Skeletal muscle tissue (tissue), 4 donors: ENCODE results near the gene EHD4. TPM values are rescaled to one million over a fixed set of nuclear protein-coding genes. Genes with fewer than 3 reads are reported as not detected.

Experiments used
- H3K27ac ChIP-seq: one replicate; pipeline ENCODE4 v1.7.0; 2013; ENCODE audit warnings: mild to moderate bottlenecking, low read depth, low read length, inconsistent platforms
- H3K27me3 ChIP-seq, 3 donors: one replicate each; pipeline ENCODE4 v1.7.0; 2013; ENCODE audit warnings: low read length in 3 of 3; ENCODE audit not compliant: control insufficient read depth in 3 of 3, insufficient read depth in 3 of 3
- H3K36me3 ChIP-seq, 3 donors: one replicate each; pipeline ENCODE4 v1.7.0; 2013; ENCODE audit warnings: low read length in 3 of 3; ENCODE audit not compliant: control insufficient read depth in 3 of 3, insufficient read depth in 3 of 3
- H3K4me1 ChIP-seq, 3 donors: one replicate each; pipeline ENCODE4 v1.7.0; 2013; ENCODE audit warnings: low read length in 3 of 3, mild to moderate bottlenecking in 3 of 3; ENCODE audit not compliant: control insufficient read depth in 3 of 3, insufficient read depth in 3 of 3
- H3K4me3 ChIP-seq, 3 donors: one replicate each; pipeline ENCODE4 v1.7.0; 2013; ENCODE audit warnings: low read length in 3 of 3
- H3K9ac ChIP-seq, 3 donors: one replicate each; pipeline ENCODE4 v1.7.0; 2013; ENCODE audit warnings: low read length in 3 of 3, mild to moderate bottlenecking in 3 of 3, moderate library complexity in 2 of 3, low read depth in 1 of 3
- H3K9me3 ChIP-seq, 3 donors: one replicate each; pipeline ENCODE4 v1.7.0; 2013; ENCODE audit warnings: low read length in 3 of 3; ENCODE audit not compliant: control insufficient read depth in 3 of 3
- total RNA-seq: library from RNA; depleted of rRNA; stranded (reverse); fragments of >200 nt; gene quantifications from one replicate; pipeline ENCODE4 v1.2.3, GENCODE V29; 2014
- donor health status: Osteomylitis.

The EHD4 gene
- total RNA-seq, 1 donor from 2014 or later = 24.0 TPM

GRCh38 chr15:41995476-41995855 is 23.1 kb upstream of the EHD4 start:
- H3K9me3 ChIP-seq = no peaks in the 10 kb centered on the region
- H3K27ac ChIP-seq = peak overlapping the region; percentile 41
- peaks cover 0 to 2% (median 0%) of the 10 kb centered on the region in 3 donors for H3K27me3 ChIP-seq
- peak overlapping the region in 1 of 3 donors; percentile 25 for H3K9ac ChIP-seq
- peak overlapping the region in 2 of 3 donors; percentile 17 to 41 for H3K4me3 ChIP-seq
- peaks cover 8 to 13% (median 12%) of the 10 kb centered on the region in 3 donors for H3K4me1 ChIP-seq
- H3K36me3 ChIP-seq = no peaks in the 10 kb centered on the region

- Histone ChIP-seq H3K4me1 (peaks cover 8 to 13% (median 12%) of the 10 kb centered on the region in 3 donors), H3K9me3 (no peaks in the 10 kb centered on the region), H3K27me3 (peaks cover 0 to 2% (median 0%) of the 10 kb centered on the region in 3 donors), H3K27ac (peak overlapping the region; percentile 41), H3K36me3 (no peaks in the 10 kb centered on the region), H3K4me3 (peak overlapping the region in 1 of 3 donors; percentile 41), H3K9ac (peak overlapping the region in 1 of 3 donors; percentile 25)
Measured at GRCh38 chr15:41994772-41995475, 22.6 kb upstream of the EHD4 start.

- Histone ChIP-seq H3K9me3 (no peaks in the 10 kb centered on the region), H3K27me3 (peaks cover 0 to 2% (median 0%) of the 10 kb centered on the region in 3 donors), H3K4me1 (peaks cover 8 to 13% (median 12%) of the 10 kb centered on the region in 3 donors), H3K4me3 (no peak overlapping the region), H3K27ac (no peak overlapping the region), H3K36me3 (no peaks in the 10 kb centered on the region), H3K9ac (no peak overlapping the region)
Measured at GRCh38 chr15:41994171-41994650, 21.9 kb upstream of the EHD4 start.

- Histone ChIP-seq H3K9me3 (no peaks in the 10 kb centered on the region), H3K4me1 (peaks cover 8 to 13% (median 12%) of the 10 kb centered on the region in 3 donors), H3K36me3 (no peaks in the 10 kb centered on the region), H3K27ac (no peak overlapping the region), H3K9ac (peak overlapping the region in 1 of 3 donors; percentile 7), H3K27me3 (peaks cover 0 to 2% (median 0%) of the 10 kb centered on the region in 3 donors), H3K4me3 (no peak overlapping the region)
Measured at GRCh38 chr15:41993472-41994170, 21.3 kb upstream of the EHD4 start.

GRCh38 chr15:41992803-41993190 is 20.4 kb upstream of the EHD4 start:
- Histone ChIP-seq H3K36me3 (no peaks in the 10 kb centered on the region), H3K9me3 (no peaks in the 10 kb centered on the region), H3K9ac (no peak overlapping the region), H3K4me3 (no peak overlapping the region), H3K4me1 (peaks cover 8 to 13% (median 12%) of the 10 kb centered on the region in 3 donors), H3K27me3 (no peaks in the 10 kb centered on the region), H3K27ac (no peak overlapping the region)

- H3K9ac ChIP-seq = no peak overlapping the region
- H3K27ac ChIP-seq = no peak overlapping the region
- H3K4me3 ChIP-seq = no peak overlapping the region
- H3K36me3 ChIP-seq = no peaks in the 10 kb centered on the region
- H3K27me3 ChIP-seq = no peaks in the 10 kb centered on the region
- peaks cover 8 to 13% (median 12%) of the 10 kb centered on the region in 3 donors for H3K4me1 ChIP-seq
- H3K9me3 ChIP-seq = no peaks in the 10 kb centered on the region
Measured at GRCh38 chr15:41992151-41992802, 19.9 kb upstream of the EHD4 start.

GRCh38 chr15:41990691-41991090 is 18.3 kb upstream of the EHD4 start:
- Histone ChIP-seq H3K9me3 (no peaks in the 10 kb centered on the region), H3K4me3 (no peak overlapping the region), H3K36me3 (no peaks in the 10 kb centered on the region), H3K9ac (no peak overlapping the region), H3K27ac (no peak overlapping the region), H3K27me3 (no peaks in the 10 kb centered on the region), H3K4me1 (peaks cover 7 to 11% (median 10%) of the 10 kb centered on the region in 3 donors)

- no peaks in the 10 kb centered on the region for H3K9me3 ChIP-seq
Measured at GRCh38 chr15:41990243-41990605, 17.9 kb upstream of the EHD4 start.

GRCh38 chr15:41989573-41990242 is 17.4 kb upstream of the EHD4 start:
- no peak overlapping the region for H3K9ac ChIP-seq
- no peaks in the 10 kb centered on the region for H3K36me3 ChIP-seq
- no peak overlapping the region for H3K4me3 ChIP-seq
- H3K27ac ChIP-seq = no peak overlapping the region
- H3K4me1 ChIP-seq = peaks cover 0 to under 1% (median 0%) of the 10 kb centered on the region in 3 donors
- no peaks in the 10 kb centered on the region for H3K9me3 ChIP-seq
- H3K27me3 ChIP-seq = no peaks in the 10 kb centered on the region

More at GRCh38 chr15:41990243-41990605, 17.9 kb upstream of the EHD4 start:
- Histone ChIP-seq H3K36me3 (no peaks in the 10 kb centered on the region), H3K27me3 (no peaks in the 10 kb centered on the region), H3K4me3 (no peak overlapping the region), H3K9ac (no peak overlapping the region), H3K27ac (no peak overlapping the region), H3K4me1 (peaks cover 3 to 6% (median 5%) of the 10 kb centered on the region in 3 donors)
